ENCODE results near the gene EXOC6B.

GRCh38 chr2:72649810-72650209, 176.0 kb downstream of the EXOC6B start:
- TF ChIP-seq CTCF (IDR thresholded peaks at IDR 0.05; ENCODE audit: low read depth, low read length), result no peak
- no peak for TF ChIP-seq EZH2phosphoT487 (IDR thresholded peaks at IDR 0.05; ENCODE audit: low read depth)
